ENCODE results near the gene VAV2.

- no peak for TF ChIP-seq CTCF (conservative IDR thresholded peaks at IDR 0.05; ENCODE audit: low read depth in 2 of 2)
- TF ChIP-seq POLR2AphosphoS5 (IDR thresholded peaks at IDR 0.05; ENCODE audit: low read depth), result no peak
- TF ChIP-seq JUNB (IDR thresholded peaks at IDR 0.05; ENCODE audit: unreplicated experiment), result no peak
- TF ChIP-seq EZH2phosphoT487 (IDR thresholded peaks at IDR 0.05; ENCODE audit: unreplicated experiment), result no peak
- TF ChIP-seq REST (IDR thresholded peaks at IDR 0.05; ENCODE audit: unreplicated experiment), result no peak
- TF ChIP-seq CREB1 (CRISPR knock-in tag; IDR thresholded peaks at IDR 0.05; ENCODE audit: low read depth), result no peak
- TF ChIP-seq ETS1 (IDR thresholded peaks at IDR 0.05), result no peak
- TF ChIP-seq ZNF114 (CRISPR knock-in tag; IDR thresholded peaks at IDR 0.05), result no peak
- TF ChIP-seq EZH2 (IDR thresholded peaks at IDR 0.05; ENCODE audit: low read depth, unreplicated experiment), result no peak
- no peak for TF ChIP-seq ZNF331 (CRISPR knock-in tag; IDR thresholded peaks at IDR 0.05; ENCODE audit: low read depth)
- no peak for TF ChIP-seq NANOG (IDR thresholded peaks at IDR 0.05; ENCODE audit: borderline replicate concordance)
- TF ChIP-seq ZNF462 (CRISPR knock-in tag; IDR thresholded peaks at IDR 0.05), result no peak
- TF ChIP-seq STAT1 (IDR thresholded peaks at IDR 0.05; ENCODE audit: unreplicated experiment), result no peak
Measured at GRCh38 chr9:133779516-133780403, 212.4 kb downstream of the VAV2 start.

All from GM23338 (cell line).